DMS53 treated with DMSO at 0.1 percent for 48 hours (cell line): ENCODE measurements around the gene CYP2A13.
"Not testable (repeated sequence)": the region's sequence is repeated elsewhere in the genome, so short reads cannot be mapped to it uniquely, and the experiment has no call there.

Experiments
- DNase-seq: peaks from one replicate; lab custom pipeline; 2025; ENCODE audit not compliant: unreplicated experiment; lab: John Stamatoyannopoulos, UW

CYP2A13 gene

GRCh38 chr19:41088151-41088550, at the start of gene CYP2A13:
TSS of gene CYP2A13 (plus strand) at chr19:41088451. CDS start at chr19:41088472, 21 bp downstream.
- DNase-seq = no peak

GRCh38 chr19:41039806-41040205, 48.4 kb upstream of the CYP2A13 start:
- DNase-seq = no peak

- DNase-seq = not testable (repeated sequence)
Observed at GRCh38 chr19:41045095-41045494, 43.2 kb upstream of the CYP2A13 start.

- no peak for DNase-seq
Observed at GRCh38 chr19:41050426-41050825, 37.8 kb upstream of the CYP2A13 start.

- DNase-seq = not testable (repeated sequence)
Observed at GRCh38 chr19:41052162-41052561, 36.1 kb upstream of the CYP2A13 start.

GRCh38 chr19:41053331-41053730, 34.9 kb upstream of the CYP2A13 start:
- not testable (repeated sequence) for DNase-seq

- DNase-seq = no peak
Observed at GRCh38 chr19:41064974-41065569, 23.2 kb upstream of the CYP2A13 start.

GRCh38 chr19:41076286-41076685, 12.0 kb upstream of the CYP2A13 start:
- DNase-seq = no peak

GRCh38 chr19:41083516-41083915, 4.7 kb upstream of the CYP2A13 start:
- no peak for DNase-seq

- DNase-seq = no peak
Observed at GRCh38 chr19:41085748-41086415, 2.4 kb upstream of the CYP2A13 start.

- no peak for DNase-seq
Observed at GRCh38 chr19:41089959-41090358, 1.7 kb downstream of the CYP2A13 start.

- DNase-seq = no peak
Observed at GRCh38 chr19:41095703-41096102, 7.5 kb downstream of the CYP2A13 start.

- no peak for DNase-seq
Observed at GRCh38 chr19:41096353-41096752, 8.1 kb downstream of the CYP2A13 start.

- DNase-seq = no peak
Observed at GRCh38 chr19:41097302-41097701, 9.1 kb downstream of the CYP2A13 start.

- no peak for DNase-seq
Observed at GRCh38 chr19:41098762-41099161, 10.5 kb downstream of the CYP2A13 start.

- not testable (repeated sequence) for DNase-seq
Observed at GRCh38 chr19:41102210-41102609, 14.0 kb downstream of the CYP2A13 start.

GRCh38 chr19:41106177-41106576, 17.9 kb downstream of the CYP2A13 start:
- no peak for DNase-seq

- DNase-seq = no peak
Observed at GRCh38 chr19:41111296-41111695, 23.0 kb downstream of the CYP2A13 start.

GRCh38 chr19:41111750-41112295, 23.6 kb downstream of the CYP2A13 start:
- DNase-seq = no peak

GRCh38 chr19:41112728-41113290, 24.6 kb downstream of the CYP2A13 start:
- DNase-seq = no peak

GRCh38 chr19:41114132-41114531, 25.9 kb downstream of the CYP2A13 start, which contains the start of gene CYP2F1:
TSS of gene CYP2F1 (plus strand) at chr19:41114432. CDS start at chr19:41116189, 1,757 bp downstream.
- no peak for DNase-seq

GRCh38 chr19:41116261-41116660, 28.0 kb downstream of the CYP2A13 start:
- no peak for DNase-seq
